Cardiac muscle cell (in vitro differentiated cells and primary cell): ENCODE results near the gene MYLIP. TPM values are rescaled to one million over a fixed set of nuclear protein-coding genes. Genes with fewer than 3 reads are reported as not detected.

ENCODE experiments used
- DNase-seq, 2 donors: peaks; one replicate each; pipeline versions ENCODE4 v3.0.0 to v3.0.0-alpha.2; 2010 to 2017; ENCODE audit warnings: low read depth in 1 of 2, low spot score in 1 of 2
- H3K27ac ChIP-seq: fragments of 200-600 bp; sonication (generic); 2 replicates; pipeline ENCODE4 v1.5.1; 2016
- H3K27me3 ChIP-seq: fragments of 200-600 bp; sonication (generic); 2 replicates; pipeline ENCODE4 v1.6.0; 2016; ENCODE audit warnings: control low read depth
- H3K36me3 ChIP-seq: fragments of 200-600 bp; sonication (generic); 2 replicates; pipeline ENCODE4 v1.5.1; 2016; ENCODE audit warnings: control low read depth
- H3K4me1 ChIP-seq: fragments of 200-600 bp; sonication (generic); 2 replicates; pipeline ENCODE4 v1.8.1; 2017; ENCODE audit warnings: low read depth, mild to moderate bottlenecking, mixed run types
- H3K4me3 ChIP-seq: fragments of 200-600 bp; sonication (generic); 2 replicates; pipeline ENCODE4 v1.5.1; 2016; ENCODE audit warnings: mild to moderate bottlenecking
- H3K9me3 ChIP-seq: fragments of 200-600 bp; sonication (generic); 2 replicates; pipeline ENCODE4 v1.5.1; 2017; ENCODE audit warnings: low read depth, mild to moderate bottlenecking, control low read depth
- CTCF ChIP-seq: IDR thresholded peaks from 2 replicates; pipeline ENCODE4 v1.5.1; 2012; ENCODE audit warnings: low read depth, mild to moderate bottlenecking, low read length
- polyA plus RNA-seq: library from polyadenylated mRNA; unstranded; fragments of >200 nt; fragmentation: Nextera tagmentation; extraction: Ambion mirVana; gene quantifications from 2 replicates; pipeline ENCODE4 v1.2.1, GENCODE V29; 2016
- total RNA-seq: library from RNA; depleted of rRNA; stranded (reverse); fragments of >200 nt; gene quantifications from 2 replicates; pipeline ENCODE4 v1.2.3, GENCODE V29; 2016

Gene MYLIP
- total and polyA plus RNA-seq, 2 experiments from 2014 or later = 33.4 to 35.6 TPM

GRCh38 chr6:16196984-16197546, 68.2 kb downstream of the MYLIP start:
- H3K27me3 ChIP-seq = no peaks in the 10 kb centered on the region
- no peaks in the 10 kb centered on the region for H3K4me1 ChIP-seq
- DNase-seq = no peak
- no peak for TF ChIP-seq CTCF
- H3K27ac ChIP-seq = no peak overlapping the region
- H3K36me3 ChIP-seq = no peaks in the 10 kb centered on the region
- H3K4me3 ChIP-seq = no peak overlapping the region
- no peaks in the 10 kb centered on the region for H3K9me3 ChIP-seq

Other genes with a start within 250 kb of the MYLIP start
- gene GMPR, start 109.5 kb downstream of the MYLIP start, total RNA-seq = 8.8 and 9.4 TPM in 2 replicates
- gene GMPR, start 109.5 kb downstream of the MYLIP start, polyA plus RNA-seq = 29.6 and 32.0 TPM in 2 replicates